Heart left ventricle (tissue), 16 donors: ENCODE results near the gene GMPPA. TPM values are rescaled to one million over a fixed set of nuclear protein-coding genes. Genes with fewer than 3 reads are reported as not detected.
A peak's percentile ranks its signal among the peaks of the same experiment; 100 is the strongest.

Experiments
- ATAC-seq, 4 donors: fragments of 200-7000 bp; cut with Tn5 transposase; one replicate each; pipeline ENCODE4 v1.9.1; 2020 to 2022; ENCODE audit warnings: moderate library complexity in 4 of 4, mild to moderate bottlenecking in 3 of 4, moderate number of reproducible peaks in 1 of 4
- DNase-seq, 5 donors: peaks; one replicate each; pipeline ENCODE4 v3.0.0-alpha.2; 2020
- H3K27ac ChIP-seq, 12 donors: fragments of 200-600 bp; sonication (generic) in 4 of 12; one replicate each; pipeline versions ENCODE4 v1.5.0 to v1.8.0; 2016 to 2022; ENCODE audit warnings: mild to moderate bottlenecking in 2 of 12
- H3K27me3 ChIP-seq, 9 donors: fragments of 200-600 bp; sonication (generic) in 2 of 9; one replicate each; pipeline versions ENCODE4 v1.5.1 to v1.8.0; 2016 to 2022; ENCODE audit warnings: mild to moderate bottlenecking in 3 of 9
- H3K36me3 ChIP-seq, 9 donors: fragments of 200-600 bp; sonication (generic) in 2 of 9; one replicate each; pipeline versions ENCODE4 v1.5.0 to v1.8.0; 2018 to 2022; ENCODE audit warnings: mild to moderate bottlenecking in 2 of 9
- H3K4me1 ChIP-seq, 12 donors: fragments of 200-600 bp; sonication (generic) in 4 of 12; one replicate each; pipeline versions ENCODE4 v1.5.0 to v1.8.0; 2016 to 2022; ENCODE audit warnings: mild to moderate bottlenecking in 3 of 12
- H3K4me3 ChIP-seq, 12 donors: fragments of 200-600 bp; sonication (generic) in 4 of 12; one replicate each; pipeline versions ENCODE4 v1.5.0 to v1.8.0; 2017 to 2022; ENCODE audit warnings: mild to moderate bottlenecking in 9 of 12, moderate library complexity in 4 of 12
- H3K9me3 ChIP-seq, 12 donors: fragments of 200-600 bp; sonication (generic) in 4 of 12; one replicate each; pipeline versions ENCODE4 v1.5.0 to v1.8.0; 2016 to 2022; ENCODE audit warnings: mild to moderate bottlenecking in 1 of 12
- POLR2A ChIP-seq, 2 donors: fragments of 450-650 bp; IDR thresholded peaks; one replicate each; pipeline ENCODE4 v1.6.1; 2017; ENCODE audit warnings: antibody characterized with exemption in 2 of 2, mild to moderate bottlenecking in 2 of 2, moderate library complexity in 2 of 2
- WGBS, 4 donors: extraction: QIAGEN DNeasy Blood & Tissue Kit in 2 of 4; methylation state at CpG; one replicate each; pipeline versions ENCODE4 v1.1.5 to v1.1.7; 2013 to 2018; 5-methylcytosine and 5-hydroxymethylcytosine counted together
- intact Hi-C, 10 donors: fragments of 100-400 bp; cut with DNase I; formaldehyde crosslinking; loops; one replicate each; pipeline versions ENCODE4 v1.11.1 to v1.14.2; 2022
- long read RNA-seq, 3 donors: library from polyadenylated mRNA; unstranded; transcript quantifications; one replicate each; pipeline ENCODE4 v2.0.0, GENCODE V29; 2020 to 2021
- polyA plus RNA-seq, 2 donors: library from polyadenylated mRNA; stranded (reverse); fragments of 200-250 nt; gene quantifications; one replicate each; pipeline ENCODE4 v1.2.3, GENCODE V29; 2013
- total RNA-seq, 9 donors: library from RNA; depleted of rRNA in 2 of 9; stranded (reverse); fragments of >200 nt in 2 of 9; fragmentation: NEBNext Ultra II Directional in 3 of 9; extraction: Animal tissue kit (Norgen Biotek cat#: 25700) in 3 of 9; gene quantifications; one replicate each; pipeline versions ENCODE4 v1.1.0 to v1.2.4, GENCODE V29; 2016 to 2023
- TF ChIP-seq, protein P1 (sequence below), 12 donors: fragments of 200-600 bp; sonication (generic) in 4 of 12; IDR thresholded peaks; one replicate each; pipeline versions ENCODE4 v1.5.0 to v1.8.0; 2018 to 2022; ENCODE audit warnings: antibody characterized with exemption in 12 of 12, mild to moderate bottlenecking in 5 of 12
- donor health status: ischemic (EF 13 %, LVEDD 7.1; RV severe dilation, severe dysfunction).
- donor health status: healthy with polysubstance abuse.
- donor health status: DM: no; HTN: yes; CAD: no.
- donor health status: DM: no; HTN: no; CAD: no.
- donor health status: ischemic (EF 25% LVEDD 6.9; RV normal size, moderate dysfunction).
- donor health status: ischemic (EF 25% LVEDD 5.7; RV mildly dilated, moderate dysfunction).
- donor health status: healthy.
- donor health status: DM: yes; HTN: yes; CAD: no.
- donor health status: ischemic (EF 35%, LVEDD 5.7; RV mildly dilated, moderate dysfunction).
- donor health status: nonischemic (EF 11% LVEDD 7.7; RV severe dilation, severe dysfunction).
- donor health status: DM: yes; HTN: yes; CAD: no.
- donor health status: PGD.
- donor health status: ischemic (EF 29% LVEDD 5.4; RV normal size, mild dysfunction).
- donor health status: nonischemic (EF 23%, LVEDD 6.1; RV moderate dilation, normal function).

Gene GMPPA
- 10 to 100 TPM; 15.8 to 31.6 (median 20.1) TPM for total RNA-seq
- 10 to 100 TPM; 18.2 to 35.5 TPM for polyA plus RNA-seq
- long read RNA-seq, donor 1, partial matches to known transcripts = 3 of 11 reads
- long read RNA-seq, donor 1, other reads (novel, unspliced or antisense) = 4 of 11 reads
- long read RNA-seq, donor 2, transcript GMPPA-201 (13 exons, 1,544 nt) = major isoform, 20 of 26 reads
- long read RNA-seq, donor 2, partial matches to known transcripts = 2 of 26 reads
- long read RNA-seq, donor 2, other reads (novel, unspliced or antisense) = 2 of 26 reads
- long read RNA-seq, donor 3, partial matches to known transcripts = 4 of 12 reads
- long read RNA-seq, donor 3, other reads (novel, unspliced or antisense) = 3 of 12 reads

DNA sequence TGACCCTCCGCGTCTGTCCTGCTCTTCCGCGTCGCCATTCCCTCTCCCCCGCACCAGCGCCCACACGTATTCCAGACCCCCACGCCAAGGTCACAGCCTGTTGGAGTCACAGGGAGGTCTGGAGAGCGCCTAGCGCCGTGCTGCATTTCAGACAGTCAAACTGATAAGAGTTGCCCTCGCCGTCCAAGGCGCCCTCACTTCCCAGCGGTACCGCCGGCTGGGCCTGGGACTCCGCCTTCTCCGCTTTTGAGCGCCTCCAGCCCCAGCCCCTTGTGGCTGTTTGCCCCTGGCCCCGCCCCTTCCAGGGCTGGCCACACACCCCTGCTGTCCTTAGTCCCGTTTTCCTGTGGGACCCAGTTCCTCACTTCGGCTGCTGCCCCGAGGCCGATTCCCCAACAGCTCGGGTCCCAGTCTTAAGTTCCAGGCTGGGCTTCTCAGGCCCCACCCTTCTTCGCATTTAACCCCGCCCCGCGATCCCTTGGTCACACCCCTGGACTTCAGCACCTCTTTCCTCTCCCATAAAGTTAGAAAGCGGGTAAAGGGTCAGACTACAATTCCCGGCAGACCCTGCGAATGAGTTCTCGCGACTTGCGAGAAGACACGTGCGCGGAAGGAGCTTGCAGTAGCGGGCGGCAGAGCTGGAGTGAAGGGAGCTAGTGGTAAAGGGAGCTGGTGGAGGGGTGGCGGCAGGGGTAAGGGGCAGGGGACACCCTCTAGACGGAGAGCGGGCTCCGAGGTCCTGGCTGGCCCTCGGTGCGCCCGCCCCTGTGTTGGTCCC is at the start of gene GMPPA:
Gene GMPPA (plus strand): TSS at position 612 of the 778 bp plus-strand sequence. CDS start 1,085 bp downstream, outside the sequence.
- no peaks in the 10 kb centered on the region for H3K9me3 ChIP-seq
- ATAC-seq (peak; percentile 86 to 94 (median 88)), DNase-seq (peak; percentile 96 to 98 (median 96))
- intact Hi-C loops = loop anchor here in 3 of 10 donors (1.0 to 5.0 kb wide), 3 partner anchors 34 to 100 kb away; no protein-coding TSS in a partner anchor
- peak within 1 kb of the TSS; percentile 38 to 89 (median 78) for H3K4me3 ChIP-seq
- WGBS, 4 donors = 0% methylated on average over 31 to 49 of the region's 49 CpGs
- H3K4me1 ChIP-seq = peaks cover 0 to 50% (median 35%) of the 10 kb centered on the region in 12 donors
- H3K27ac ChIP-seq = peak within 1 kb of the TSS; percentile 94 to 100 (median 98)
- H3K27me3 ChIP-seq = peaks cover 0 to 37% (median 0%) of the 10 kb centered on the region in 9 donors
- peak in 1 of 2 donors; percentile 61 for TF ChIP-seq POLR2A (IDR thresholded peaks at IDR 0.05)
- TF ChIP-seq, protein P1, sequence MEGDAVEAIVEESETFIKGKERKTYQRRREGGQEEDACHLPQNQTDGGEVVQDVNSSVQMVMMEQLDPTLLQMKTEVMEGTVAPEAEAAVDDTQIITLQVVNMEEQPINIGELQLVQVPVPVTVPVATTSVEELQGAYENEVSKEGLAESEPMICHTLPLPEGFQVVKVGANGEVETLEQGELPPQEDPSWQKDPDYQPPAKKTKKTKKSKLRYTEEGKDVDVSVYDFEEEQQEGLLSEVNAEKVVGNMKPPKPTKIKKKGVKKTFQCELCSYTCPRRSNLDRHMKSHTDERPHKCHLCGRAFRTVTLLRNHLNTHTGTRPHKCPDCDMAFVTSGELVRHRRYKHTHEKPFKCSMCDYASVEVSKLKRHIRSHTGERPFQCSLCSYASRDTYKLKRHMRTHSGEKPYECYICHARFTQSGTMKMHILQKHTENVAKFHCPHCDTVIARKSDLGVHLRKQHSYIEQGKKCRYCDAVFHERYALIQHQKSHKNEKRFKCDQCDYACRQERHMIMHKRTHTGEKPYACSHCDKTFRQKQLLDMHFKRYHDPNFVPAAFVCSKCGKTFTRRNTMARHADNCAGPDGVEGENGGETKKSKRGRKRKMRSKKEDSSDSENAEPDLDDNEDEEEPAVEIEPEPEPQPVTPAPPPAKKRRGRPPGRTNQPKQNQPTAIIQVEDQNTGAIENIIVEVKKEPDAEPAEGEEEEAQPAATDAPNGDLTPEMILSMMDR (IDR thresholded peaks at IDR 0.05) = peak in 1 of 12 donors; percentile 31
- peaks cover 0 to 20% (median 12%) of the 10 kb centered on the region in 9 donors for H3K36me3 ChIP-seq

DNA sequence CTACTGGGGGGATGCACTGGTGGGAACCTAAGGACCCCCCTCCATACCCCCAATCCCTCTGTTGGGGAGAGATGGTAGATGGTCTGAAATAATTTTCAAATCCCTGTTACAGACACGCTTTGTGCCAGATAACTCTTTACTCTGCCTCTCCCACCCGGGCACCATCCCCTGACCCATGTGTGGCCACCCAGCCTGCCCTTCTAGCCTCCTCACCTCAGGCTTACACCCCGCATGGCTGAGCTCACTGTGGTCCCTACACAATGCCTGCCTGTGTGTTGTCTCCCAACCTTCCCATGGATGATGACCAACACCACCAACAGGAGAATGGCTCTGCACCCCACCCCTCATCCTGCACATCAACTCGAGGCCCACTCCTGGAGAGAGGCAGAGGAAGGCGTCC is 49.1 kb upstream of the GMPPA start:
- 81 to 92% (median 86%) methylated on average over 5 of the region's 5 CpGs for WGBS, 4 donors
- intact Hi-C loops = loop anchor here in 1 of 10 donors (10.0 kb wide), 1 partner anchor 45 kb away; no protein-coding TSS in a partner anchor
- TF ChIP-seq, protein P1 (IDR thresholded peaks at IDR 0.05) = no peak
- TF ChIP-seq POLR2A (IDR thresholded peaks at IDR 0.05) = no peak
- DNase-seq = peak in 1 of 5 donors; percentile 32
- peaks cover 0 to 27% (median 0%) of the 10 kb centered on the region in 9 donors for H3K27me3 ChIP-seq
- peaks cover 0 to 16% (median 0%) of the 10 kb centered on the region in 9 donors for H3K36me3 ChIP-seq
- no peak overlapping the region for H3K4me3 ChIP-seq
- peak overlapping the region in 3 of 12 donors; percentile 22 to 96 (median 24) for H3K27ac ChIP-seq
- no peaks in the 10 kb centered on the region for H3K9me3 ChIP-seq
- no peak for ATAC-seq
- peaks cover 0 to 71% (median 25%) of the 10 kb centered on the region in 12 donors for H3K4me1 ChIP-seq

DNA sequence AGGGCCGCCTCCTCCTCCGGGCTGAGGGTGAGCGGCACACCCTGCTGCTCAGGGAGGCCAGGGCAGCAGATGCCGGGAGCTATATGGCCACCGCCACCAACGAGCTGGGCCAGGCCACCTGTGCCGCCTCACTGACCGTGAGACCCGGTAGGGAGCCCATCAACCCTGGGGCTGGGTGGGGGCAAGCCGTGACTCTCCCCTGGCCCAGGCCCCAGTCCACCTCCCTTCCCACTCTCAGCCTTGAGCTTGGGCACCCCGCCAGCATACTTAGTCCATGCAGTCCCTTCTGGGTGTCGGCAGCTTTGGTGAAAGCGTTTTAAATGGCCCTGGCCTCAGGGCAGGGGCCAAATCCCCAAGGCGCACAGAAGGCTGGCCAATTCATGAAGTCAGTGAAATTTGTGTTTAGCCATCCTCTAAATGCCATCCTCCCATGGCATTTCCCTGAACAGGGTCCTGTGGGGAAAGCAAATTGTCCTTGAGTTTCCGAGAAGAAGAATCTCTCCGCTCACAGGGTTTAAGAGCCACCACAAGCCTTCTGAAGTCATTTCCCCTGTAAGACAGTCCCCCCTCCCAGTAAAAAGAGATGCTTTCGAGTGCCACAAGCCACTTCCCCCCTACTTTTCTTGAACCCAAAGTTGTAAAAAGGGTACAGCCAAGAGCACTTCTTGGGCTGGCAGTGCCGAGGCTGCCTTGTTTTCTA is 46.9 kb upstream of the GMPPA start:
- no peak for TF ChIP-seq POLR2A (IDR thresholded peaks at IDR 0.05)
- H3K4me3 ChIP-seq = no peak overlapping the region
- no peaks in the 10 kb centered on the region for H3K9me3 ChIP-seq
- intact Hi-C loops = loop anchor here in 2 of 10 donors (2.0 to 10.0 kb wide), 2 partner anchors 17 to 47 kb away; partner anchors contain the start of gene SPEG (in 1 of the 2)
- H3K4me1 ChIP-seq = peaks cover 0 to 51% (median 19%) of the 10 kb centered on the region in 12 donors
- H3K27ac ChIP-seq = peak overlapping the region; percentile 72 to 96 (median 90)
- WGBS, 4 donors = 50 to 63% (median 58%) methylated on average over 18 of the region's 18 CpGs
- peaks cover 0 to 22% (median 0%) of the 10 kb centered on the region in 9 donors for H3K36me3 ChIP-seq
- peaks cover 0 to 27% (median 0%) of the 10 kb centered on the region in 9 donors for H3K27me3 ChIP-seq
- DNase-seq = peak; percentile 69 to 87 (median 84)
- ATAC-seq = peak; percentile 11 to 57 (median 48)
